Liver (tissue), 3 donors: Measurements from ENCODE around the gene JMY.

Experiments
- FOXA1 ChIP-seq: IDR thresholded peaks from 2 replicates; pipeline ENCODE4 v1.6.1; 2016; ENCODE audit warnings: antibody characterized with exemption
- HNF4A ChIP-seq, 2 donors: conservative IDR thresholded peaks; 2 replicates each; pipeline ENCODE4 v1.6.1; 2016; ENCODE audit warnings: antibody characterized with exemption in 2 of 2, mild to moderate bottlenecking in 2 of 2
- JUND ChIP-seq, 2 donors: IDR thresholded peaks; 2 replicates each; pipeline ENCODE4 v1.6.1; 2016; ENCODE audit warnings: antibody characterized with exemption in 2 of 2
- NR2F2 ChIP-seq: IDR thresholded peaks from 2 replicates; pipeline ENCODE4 v1.6.1; 2016; ENCODE audit warnings: antibody characterized with exemption
- RAD21 ChIP-seq, 2 donors: IDR thresholded peaks; 2 replicates each; pipeline ENCODE4 v1.6.1; 2016; ENCODE audit warnings: antibody characterized with exemption in 2 of 2, mild to moderate bottlenecking in 2 of 2
- YY1 ChIP-seq: IDR thresholded peaks from 2 replicates; pipeline ENCODE4 v1.6.1; 2016; ENCODE audit warnings: antibody characterized with exemption, mild to moderate bottlenecking
- TF ChIP-seq, protein P1 (sequence below): fragments of 150-350 bp; IDR thresholded peaks from 2 replicates; pipeline ENCODE4 v1.5.1; 2017; ENCODE audit warnings: improper control_type of control experiment, low read depth, low read length; ENCODE audit not compliant: missing input control
- donor health status: healthy.
- donor health status: healthy.

DNA sequence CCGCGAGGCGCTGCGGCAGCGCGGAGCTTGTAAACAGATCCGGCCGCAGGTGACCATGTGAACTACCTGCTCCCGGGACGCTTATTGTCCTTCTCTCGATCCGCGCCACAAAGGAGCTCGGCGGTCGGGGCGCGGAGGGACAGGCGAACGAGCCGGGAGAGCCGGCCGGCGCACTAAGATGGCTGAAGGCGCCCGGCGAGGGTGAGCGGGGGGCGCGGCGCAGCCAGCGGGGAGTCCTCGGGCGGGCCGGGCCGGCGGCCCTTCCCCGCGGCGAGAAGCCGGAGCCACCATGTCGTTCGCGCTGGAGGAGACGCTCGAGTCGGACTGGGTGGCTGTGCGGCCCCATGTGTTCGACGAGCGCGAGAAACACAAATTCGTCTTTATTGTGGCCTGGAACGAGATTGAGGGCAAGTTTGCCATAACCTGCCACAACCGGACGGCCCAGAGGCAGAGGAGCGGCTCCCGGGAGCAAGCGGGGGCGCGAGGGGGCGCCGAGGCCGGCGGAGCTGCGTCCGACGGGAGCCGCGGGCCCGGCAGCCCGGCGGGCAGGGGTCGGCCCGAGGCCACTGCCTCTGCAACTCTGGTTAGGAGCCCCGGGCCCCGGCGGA, 535 bp downstream of the JMY start:
- no peak for TF ChIP-seq HNF4A (conservative IDR thresholded peaks at IDR 0.05)
- TF ChIP-seq, protein P1, sequence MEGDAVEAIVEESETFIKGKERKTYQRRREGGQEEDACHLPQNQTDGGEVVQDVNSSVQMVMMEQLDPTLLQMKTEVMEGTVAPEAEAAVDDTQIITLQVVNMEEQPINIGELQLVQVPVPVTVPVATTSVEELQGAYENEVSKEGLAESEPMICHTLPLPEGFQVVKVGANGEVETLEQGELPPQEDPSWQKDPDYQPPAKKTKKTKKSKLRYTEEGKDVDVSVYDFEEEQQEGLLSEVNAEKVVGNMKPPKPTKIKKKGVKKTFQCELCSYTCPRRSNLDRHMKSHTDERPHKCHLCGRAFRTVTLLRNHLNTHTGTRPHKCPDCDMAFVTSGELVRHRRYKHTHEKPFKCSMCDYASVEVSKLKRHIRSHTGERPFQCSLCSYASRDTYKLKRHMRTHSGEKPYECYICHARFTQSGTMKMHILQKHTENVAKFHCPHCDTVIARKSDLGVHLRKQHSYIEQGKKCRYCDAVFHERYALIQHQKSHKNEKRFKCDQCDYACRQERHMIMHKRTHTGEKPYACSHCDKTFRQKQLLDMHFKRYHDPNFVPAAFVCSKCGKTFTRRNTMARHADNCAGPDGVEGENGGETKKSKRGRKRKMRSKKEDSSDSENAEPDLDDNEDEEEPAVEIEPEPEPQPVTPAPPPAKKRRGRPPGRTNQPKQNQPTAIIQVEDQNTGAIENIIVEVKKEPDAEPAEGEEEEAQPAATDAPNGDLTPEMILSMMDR: no peak
- no peak for TF ChIP-seq RAD21 (IDR thresholded peaks at IDR 0.05)
- TF ChIP-seq FOXA1: no peak
- TF ChIP-seq YY1: no peak
- no peak for TF ChIP-seq NR2F2
- TF ChIP-seq JUND (IDR thresholded peaks at IDR 0.05): no peak
